T-helper 2 cell treated with Interferon-gamma antibody and Interleukin-4, amounts not matched to agents 100 ng/mL and 5 ng/mL, for 36 hours (primary cell): Measurements from ENCODE around the gene PPM1H. TPM values are rescaled to one million over a fixed set of nuclear protein-coding genes. Genes with fewer than 3 reads are reported as not detected.
"Not testable (repeated sequence)": the region's sequence is repeated elsewhere in the genome, so short reads cannot be mapped to it uniquely, and the experiment has no call there.

Source experiments
- intact Hi-C: fragments of 100-400 bp; cut with micrococcal nuclease; formaldehyde crosslinking; loops from one replicate; pipeline ENCODE4 v1.15.1; 2023
- total RNA-seq: library from RNA; stranded (reverse); gene quantifications from 2 replicates; pipeline ENCODE4 v1.2.3, GENCODE V29; 2022

PPM1H gene
- total RNA-seq, 1 donor from 2014 or later, result 0.11 TPM

GRCh38 chr12:62909340-62909739 is 25.6 kb downstream of the PPM1H start:
- intact Hi-C loops, result no loop called here

- intact Hi-C loops, result no loop called here
Measured at GRCh38 chr12:62908674-62909073, 26.3 kb downstream of the PPM1H start.

GRCh38 chr12:62907561-62907960 is 27.4 kb downstream of the PPM1H start:
- intact Hi-C loops, result no loop called here

- intact Hi-C loops, result no loop called here
Measured at GRCh38 chr12:62907078-62907477, 27.9 kb downstream of the PPM1H start.

GRCh38 chr12:62903151-62903550 is 31.8 kb downstream of the PPM1H start:
- intact Hi-C loops, result no loop called here

- intact Hi-C loops, result no loop called here
Measured at GRCh38 chr12:62900686-62901272, 34.2 kb downstream of the PPM1H start.

- intact Hi-C loops, result no loop called here
Measured at GRCh38 chr12:62899568-62900390, 35.2 kb downstream of the PPM1H start.

GRCh38 chr12:62898526-62898925 is 36.4 kb downstream of the PPM1H start:
- intact Hi-C loops, result no loop called here

- intact Hi-C loops, result no loop called here
Measured at GRCh38 chr12:62895351-62895877, 39.5 kb downstream of the PPM1H start.

- intact Hi-C loops, result no loop called here
Measured at GRCh38 chr12:62893276-62893675, 41.7 kb downstream of the PPM1H start.

- intact Hi-C loops, result no loop called here
Measured at GRCh38 chr12:62891805-62892549, 43.0 kb downstream of the PPM1H start.

- intact Hi-C loops, result no loop called here
Measured at GRCh38 chr12:62888454-62889110, 46.4 kb downstream of the PPM1H start.

GRCh38 chr12:62886796-62887195 is 48.2 kb downstream of the PPM1H start:
- intact Hi-C loops, result no loop called here

GRCh38 chr12:62885242-62885641 is 49.7 kb downstream of the PPM1H start:
- intact Hi-C loops, result no loop called here

- intact Hi-C loops, result not testable (repeated sequence)
Measured at GRCh38 chr12:62884832-62885231, 50.1 kb downstream of the PPM1H start.

GRCh38 chr12:62882696-62883095 is 52.3 kb downstream of the PPM1H start:
- intact Hi-C loops, result no loop called here

- intact Hi-C loops, result no loop called here
Measured at GRCh38 chr12:62882140-62882539, 52.8 kb downstream of the PPM1H start.

- intact Hi-C loops, result no loop called here
Measured at GRCh38 chr12:62879691-62880090, 55.3 kb downstream of the PPM1H start.

- intact Hi-C loops, result not testable (repeated sequence)
Measured at GRCh38 chr12:62879228-62879627, 55.7 kb downstream of the PPM1H start.

GRCh38 chr12:62878211-62878610 is 56.7 kb downstream of the PPM1H start:
- intact Hi-C loops, result no loop called here

- intact Hi-C loops, result no loop called here
Measured at GRCh38 chr12:62876938-62877548, 57.9 kb downstream of the PPM1H start.
